Rectal smooth muscle tissue (tissue), 1 donor: Measurements from ENCODE around the gene R3HDM2.
"Not testable (repeated sequence)": the region's sequence is repeated elsewhere in the genome, so short reads cannot be mapped to it uniquely, and the experiment has no call there.

Experiments used
- H3K27ac ChIP-seq: one replicate; pipeline ENCODE4 v1.7.0; 2013; ENCODE audit warnings: low read depth, low read length, inconsistent platforms
- H3K27me3 ChIP-seq: one replicate; pipeline ENCODE4 v1.7.0; 2013; ENCODE audit warnings: low read length; ENCODE audit not compliant: control insufficient read depth, insufficient read depth
- H3K36me3 ChIP-seq: one replicate; pipeline ENCODE4 v1.7.0; 2013; ENCODE audit warnings: low read length; ENCODE audit not compliant: control insufficient read depth, insufficient read depth
- H3K4me1 ChIP-seq: one replicate; pipeline ENCODE4 v1.7.0; 2013; ENCODE audit warnings: low read length; ENCODE audit not compliant: control insufficient read depth, insufficient read depth
- H3K4me3 ChIP-seq: one replicate; pipeline ENCODE4 v1.7.0; 2013; ENCODE audit warnings: low read length
- H3K9ac ChIP-seq: one replicate; pipeline ENCODE4 v1.7.0; 2013; ENCODE audit warnings: low read length

The R3HDM2 gene

GRCh38 chr12:57312287-57312686 is 118.6 kb downstream of the R3HDM2 start:
- not testable (repeated sequence) for H3K4me1 ChIP-seq, H3K4me3 ChIP-seq, H3K27me3 ChIP-seq

GRCh38 chr12:57309420-57309819 is 121.4 kb downstream of the R3HDM2 start:
- Histone ChIP-seq H3K27me3 (no peaks in the 10 kb centered on the region), H3K27ac (no peak overlapping the region), H3K4me3 (no peak overlapping the region), H3K36me3 (no peaks in the 10 kb centered on the region), H3K4me1 (no peaks in the 10 kb centered on the region), H3K9ac (no peak overlapping the region)

More at GRCh38 chr12:57312287-57312686, 118.6 kb downstream of the R3HDM2 start:
- H3K36me3 ChIP-seq, H3K27ac ChIP-seq, H3K9ac ChIP-seq: not testable (repeated sequence)

- Histone ChIP-seq H3K27me3 (no peaks in the 10 kb centered on the region), H3K4me3 (no peak overlapping the region), H3K9ac (no peak overlapping the region), H3K36me3 (peaks cover 15% of the 10 kb centered on the region), H3K27ac (no peak overlapping the region), H3K4me1 (no peaks in the 10 kb centered on the region)
These were observed 129.8 kb downstream of the R3HDM2 start for GRCh38 chr12:57300961-57301584.

- no peaks in the 10 kb centered on the region for H3K27me3 ChIP-seq
- H3K9ac ChIP-seq = no peak overlapping the region
- H3K4me1 ChIP-seq = no peaks in the 10 kb centered on the region
- no peak overlapping the region for H3K4me3 ChIP-seq
- H3K27ac ChIP-seq = no peak overlapping the region
- peaks cover 24% of the 10 kb centered on the region for H3K36me3 ChIP-seq
These were observed 131.3 kb downstream of the R3HDM2 start for GRCh38 chr12:57299514-57300016.

- H3K36me3 ChIP-seq = peaks cover 29% of the 10 kb centered on the region
These were observed 134.6 kb downstream of the R3HDM2 start for GRCh38 chr12:57296291-57296690.

GRCh38 chr12:57282073-57282472 is 148.8 kb downstream of the R3HDM2 start:
- H3K4me3 ChIP-seq, H3K9ac ChIP-seq, H3K27ac ChIP-seq, H3K4me1 ChIP-seq, H3K27me3 ChIP-seq: not testable (repeated sequence)
- peaks cover 25% of the 10 kb centered on the region for H3K36me3 ChIP-seq

More at GRCh38 chr12:57296291-57296690, 134.6 kb downstream of the R3HDM2 start:
- H3K27ac ChIP-seq = no peak overlapping the region
- no peaks in the 10 kb centered on the region for H3K27me3 ChIP-seq
- H3K4me3 ChIP-seq = no peak overlapping the region
- no peaks in the 10 kb centered on the region for H3K4me1 ChIP-seq
- H3K9ac ChIP-seq = no peak overlapping the region

- Histone ChIP-seq H3K27me3 (no peaks in the 10 kb centered on the region), H3K36me3 (peaks cover 26% of the 10 kb centered on the region), H3K4me1 (no peaks in the 10 kb centered on the region), H3K9ac (no peak overlapping the region), H3K4me3 (no peak overlapping the region), H3K27ac (no peak overlapping the region)
These were observed 150.4 kb downstream of the R3HDM2 start for GRCh38 chr12:57280211-57281062.

- Histone ChIP-seq H3K4me3 (no peak overlapping the region), H3K4me1 (no peaks in the 10 kb centered on the region), H3K36me3 (peaks cover 22% of the 10 kb centered on the region), H3K27me3 (no peaks in the 10 kb centered on the region), H3K9ac (no peak overlapping the region), H3K27ac (no peak overlapping the region)
These were observed 152.1 kb downstream of the R3HDM2 start for GRCh38 chr12:57278465-57279381.

- Histone ChIP-seq H3K27me3 (no peaks in the 10 kb centered on the region), H3K36me3 (peaks cover 26% of the 10 kb centered on the region), H3K27ac (no peak overlapping the region), H3K4me3 (no peak overlapping the region), H3K9ac (no peak overlapping the region), H3K4me1 (no peaks in the 10 kb centered on the region)
These were observed 153.8 kb downstream of the R3HDM2 start for GRCh38 chr12:57276935-57277563.

- H3K27ac ChIP-seq, H3K9ac ChIP-seq, H3K4me1 ChIP-seq, H3K4me3 ChIP-seq, H3K27me3 ChIP-seq: not testable (repeated sequence)
- H3K36me3 ChIP-seq = peaks cover 25% of the 10 kb centered on the region
These were observed 154.6 kb downstream of the R3HDM2 start for GRCh38 chr12:57276233-57276632.

GRCh38 chr12:57273516-57273915 is 157.3 kb downstream of the R3HDM2 start:
- H3K36me3 ChIP-seq = peaks cover 27% of the 10 kb centered on the region
- H3K27ac ChIP-seq = no peak overlapping the region
- no peaks in the 10 kb centered on the region for H3K4me1 ChIP-seq
- no peak overlapping the region for H3K4me3 ChIP-seq
- H3K27me3 ChIP-seq = no peaks in the 10 kb centered on the region
- H3K9ac ChIP-seq = no peak overlapping the region
